SU-DHL-6 (cell line): Measurements from ENCODE around the gene NKD1.

ENCODE experiments used
- EZH2phosphoT487 ChIP-seq: fragments of 200-600 bp; sonication (generic), shearing (Covaris generic); conservative IDR thresholded peaks from 2 replicates; pipeline ENCODE4 v1.6.1; 2018; ENCODE audit warnings: mild to moderate bottlenecking, antibody characterized with exemption, low read length, moderate library complexity, mixed read lengths
- TF ChIP-seq, protein P1 (sequence below): fragments of 200-600 bp; sonication (generic); IDR thresholded peaks from one replicate; pipeline ENCODE4 v1.5.1; 2017; ENCODE audit warnings: antibody characterized with exemption, mild to moderate bottlenecking, low read length, moderate library complexity; ENCODE audit not compliant: insufficient read depth, poor library complexity, severe bottlenecking

GRCh38 chr16:50615891-50616290 lies 67.7 kb downstream of the NKD1 start:
- TF ChIP-seq, protein P1, sequence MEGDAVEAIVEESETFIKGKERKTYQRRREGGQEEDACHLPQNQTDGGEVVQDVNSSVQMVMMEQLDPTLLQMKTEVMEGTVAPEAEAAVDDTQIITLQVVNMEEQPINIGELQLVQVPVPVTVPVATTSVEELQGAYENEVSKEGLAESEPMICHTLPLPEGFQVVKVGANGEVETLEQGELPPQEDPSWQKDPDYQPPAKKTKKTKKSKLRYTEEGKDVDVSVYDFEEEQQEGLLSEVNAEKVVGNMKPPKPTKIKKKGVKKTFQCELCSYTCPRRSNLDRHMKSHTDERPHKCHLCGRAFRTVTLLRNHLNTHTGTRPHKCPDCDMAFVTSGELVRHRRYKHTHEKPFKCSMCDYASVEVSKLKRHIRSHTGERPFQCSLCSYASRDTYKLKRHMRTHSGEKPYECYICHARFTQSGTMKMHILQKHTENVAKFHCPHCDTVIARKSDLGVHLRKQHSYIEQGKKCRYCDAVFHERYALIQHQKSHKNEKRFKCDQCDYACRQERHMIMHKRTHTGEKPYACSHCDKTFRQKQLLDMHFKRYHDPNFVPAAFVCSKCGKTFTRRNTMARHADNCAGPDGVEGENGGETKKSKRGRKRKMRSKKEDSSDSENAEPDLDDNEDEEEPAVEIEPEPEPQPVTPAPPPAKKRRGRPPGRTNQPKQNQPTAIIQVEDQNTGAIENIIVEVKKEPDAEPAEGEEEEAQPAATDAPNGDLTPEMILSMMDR, result no peak
- TF ChIP-seq EZH2phosphoT487, result no peak
